Astrocyte of the cerebellum (primary cell): Measurements from ENCODE around the gene LPCAT1.

Source experiments
- DNase-seq: peaks from one replicate; pipeline ENCODE4 v3.0.0-alpha.2; 2011; ENCODE audit warnings: low read depth
- H3K4me3 ChIP-seq: 2 replicates; pipeline ENCODE4 v1.5.1; 2011; ENCODE audit warnings: mild to moderate bottlenecking, low read depth, low read length, moderate library complexity
- in situ Hi-C: cut with HindIII; loops from 2 replicates; pipeline ENCODE4 v1.10.0; 2017; ENCODE audit warnings: low sequenced_read_pairs
- TF ChIP-seq, protein P1 (sequence below): IDR thresholded peaks from 2 replicates; pipeline ENCODE4 v1.5.1; 2012; ENCODE audit warnings: low read length, low read depth, moderate library complexity, mild to moderate bottlenecking; ENCODE audit errors: missing control alignments

The LPCAT1 gene

GRCh38 chr5:1524799-1525623 lies 1.3 kb upstream of the LPCAT1 start:
- DNase-seq = no peak
- no peak overlapping the region for H3K4me3 ChIP-seq
- TF ChIP-seq, protein P1, sequence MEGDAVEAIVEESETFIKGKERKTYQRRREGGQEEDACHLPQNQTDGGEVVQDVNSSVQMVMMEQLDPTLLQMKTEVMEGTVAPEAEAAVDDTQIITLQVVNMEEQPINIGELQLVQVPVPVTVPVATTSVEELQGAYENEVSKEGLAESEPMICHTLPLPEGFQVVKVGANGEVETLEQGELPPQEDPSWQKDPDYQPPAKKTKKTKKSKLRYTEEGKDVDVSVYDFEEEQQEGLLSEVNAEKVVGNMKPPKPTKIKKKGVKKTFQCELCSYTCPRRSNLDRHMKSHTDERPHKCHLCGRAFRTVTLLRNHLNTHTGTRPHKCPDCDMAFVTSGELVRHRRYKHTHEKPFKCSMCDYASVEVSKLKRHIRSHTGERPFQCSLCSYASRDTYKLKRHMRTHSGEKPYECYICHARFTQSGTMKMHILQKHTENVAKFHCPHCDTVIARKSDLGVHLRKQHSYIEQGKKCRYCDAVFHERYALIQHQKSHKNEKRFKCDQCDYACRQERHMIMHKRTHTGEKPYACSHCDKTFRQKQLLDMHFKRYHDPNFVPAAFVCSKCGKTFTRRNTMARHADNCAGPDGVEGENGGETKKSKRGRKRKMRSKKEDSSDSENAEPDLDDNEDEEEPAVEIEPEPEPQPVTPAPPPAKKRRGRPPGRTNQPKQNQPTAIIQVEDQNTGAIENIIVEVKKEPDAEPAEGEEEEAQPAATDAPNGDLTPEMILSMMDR = no peak
- in situ Hi-C loops = loop anchor here (5.0 kb wide), 1 partner anchor 53 kb away; no protein-coding TSS in a partner anchor

DNA sequence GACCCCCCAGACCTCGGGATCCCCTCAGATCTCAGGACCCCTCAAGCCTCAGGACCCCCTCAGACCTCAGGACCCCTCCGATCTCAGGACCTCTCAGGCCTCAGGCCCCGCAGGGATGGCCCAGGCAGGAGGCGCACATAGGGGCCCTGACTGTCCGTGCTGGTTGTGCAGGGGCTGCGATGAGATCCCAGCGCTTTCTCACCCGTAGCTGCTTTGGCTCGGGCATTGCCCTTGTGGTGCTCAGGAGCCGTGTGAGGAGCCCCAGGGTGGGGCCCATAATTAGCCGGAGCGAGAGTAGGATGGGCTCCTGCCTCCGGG lies 680 bp upstream of the LPCAT1 start:
- TF ChIP-seq, protein P1 = no peak
- in situ Hi-C loops = no loop called here
- no peak for DNase-seq

DNA sequence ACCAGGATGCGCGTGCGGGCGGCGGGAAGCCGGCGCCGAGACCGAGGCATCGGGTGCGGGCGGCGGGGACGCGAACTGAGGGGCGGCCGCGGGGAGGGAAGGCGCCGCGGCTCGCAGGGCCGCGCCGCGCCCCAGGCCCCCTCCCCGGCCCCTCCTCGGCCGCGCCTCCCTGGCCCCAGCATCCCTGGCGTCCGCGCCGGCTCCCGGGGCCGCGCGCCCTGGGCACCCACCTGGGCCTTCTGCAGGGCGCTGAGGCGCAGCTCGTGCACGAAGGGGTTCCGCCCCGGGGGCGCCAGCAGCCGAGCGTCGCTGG lies 324 bp downstream of the LPCAT1 start:
- H3K4me3 ChIP-seq = peak overlapping the region; percentile 53
- in situ Hi-C loops = no loop called here
- DNase-seq = no peak
- TF ChIP-seq, protein P1 = no peak

More for the DNA sequence above, 680 bp upstream of the LPCAT1 start:
- H3K4me3 ChIP-seq = peak overlapping the region; percentile 53

DNA sequence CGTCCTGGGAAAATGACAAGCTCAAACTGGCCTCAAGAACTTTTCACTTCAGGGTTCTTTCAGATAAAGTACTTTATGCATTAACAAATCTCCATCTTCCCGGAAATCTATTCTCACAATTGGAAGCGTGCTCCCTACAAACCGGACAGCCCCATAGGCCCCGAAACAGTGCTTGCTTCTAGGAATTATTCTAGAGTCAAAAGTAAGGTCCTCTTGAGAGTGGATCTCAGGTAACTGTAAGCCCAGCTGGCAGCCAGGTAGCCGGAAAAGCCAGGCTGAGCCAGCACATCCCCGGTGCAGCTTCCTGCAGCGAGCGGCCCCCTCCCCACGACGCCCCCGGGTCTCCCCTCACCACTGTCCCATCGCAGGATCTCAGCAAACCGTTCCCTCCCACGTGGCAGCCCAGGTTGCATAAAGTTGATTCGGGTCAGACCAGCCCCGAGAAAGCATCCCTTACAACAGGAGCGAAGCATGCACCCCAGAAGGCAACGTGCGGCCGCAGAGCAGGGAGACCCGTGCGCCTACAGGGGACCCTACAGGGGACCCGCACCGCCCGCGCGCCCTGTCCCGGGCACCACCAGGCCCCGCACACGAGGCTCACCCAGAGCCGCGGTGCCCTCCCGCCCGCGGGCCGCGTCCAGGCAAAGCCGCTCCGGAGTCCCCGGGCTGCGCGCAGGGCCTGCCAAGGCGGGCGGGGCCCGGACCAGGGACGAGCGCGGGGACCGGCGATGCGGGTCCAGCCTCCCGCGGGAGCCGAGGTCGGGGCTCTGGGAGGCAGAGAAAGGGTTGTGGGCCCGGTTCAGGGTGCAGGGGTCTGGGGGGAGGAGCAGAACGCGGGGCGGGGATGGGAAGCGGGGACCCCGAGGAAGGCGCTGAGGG lies 920 bp downstream of the LPCAT1 start:
- no peak for DNase-seq
- in situ Hi-C loops = no loop called here
- TF ChIP-seq, protein P1 = no peak
- H3K4me3 ChIP-seq = peak overlapping the region; percentile 53

DNA sequence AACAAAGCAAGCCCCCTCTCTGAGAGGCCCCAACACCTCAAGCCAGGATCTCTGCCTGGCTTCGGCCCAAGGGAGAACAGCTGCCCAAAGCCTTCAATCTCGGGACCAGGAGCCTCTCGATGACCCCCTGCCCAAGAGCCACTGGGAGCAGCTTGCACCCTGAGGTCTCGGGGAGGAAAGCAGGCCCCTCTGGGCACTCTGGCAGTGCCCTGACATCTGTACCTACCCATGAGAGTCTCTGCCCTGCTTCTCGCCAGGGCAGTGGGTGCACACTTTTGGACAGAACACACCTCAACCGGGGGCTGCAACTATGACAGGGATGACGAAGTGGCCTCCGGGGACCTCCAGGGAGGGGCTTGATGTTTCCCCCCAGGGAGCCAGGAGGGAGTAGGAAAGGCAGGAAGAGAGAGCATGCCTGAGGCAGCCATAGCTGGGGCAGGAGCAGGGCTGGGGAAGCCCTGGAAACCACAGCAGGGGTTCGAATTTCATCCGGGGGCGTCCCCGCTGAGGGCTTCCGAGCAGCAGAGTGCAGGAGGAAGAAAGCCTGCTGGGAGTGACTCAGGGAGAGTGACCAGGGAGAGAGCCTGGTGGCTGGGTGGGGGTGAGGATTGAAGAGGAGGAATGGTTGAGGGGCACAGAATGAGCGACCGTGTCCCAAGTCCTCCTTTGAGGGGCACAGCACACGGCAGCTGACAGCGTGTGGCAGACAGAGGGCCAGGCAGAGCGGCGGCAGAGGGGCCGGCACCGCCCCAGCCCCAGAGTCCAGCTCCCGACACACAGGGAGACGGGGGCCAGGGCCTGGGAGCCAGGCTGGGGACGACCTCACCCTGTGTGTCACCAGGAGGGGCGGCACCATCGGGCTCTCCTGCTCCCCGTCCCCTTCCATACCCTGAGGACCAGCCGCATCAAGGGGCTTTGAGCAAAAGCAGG lies 1.8 kb downstream of the LPCAT1 start:
- peak overlapping the region; percentile 53 for H3K4me3 ChIP-seq
- in situ Hi-C loops = no loop called here
- TF ChIP-seq, protein P1 = no peak
- DNase-seq = no peak
